ENCODE data around the gene RPH3AL. TPM values are rescaled to one million over a fixed set of nuclear protein-coding genes. Genes with fewer than 3 reads are reported as not detected.
"Not testable (repeated sequence)": the region's sequence is repeated elsewhere in the genome, so short reads cannot be mapped to it uniquely, and the experiment has no call there.

Gene RPH3AL
- polyA plus RNA-seq, 1 experiment, result 4.0 TPM

DNA sequence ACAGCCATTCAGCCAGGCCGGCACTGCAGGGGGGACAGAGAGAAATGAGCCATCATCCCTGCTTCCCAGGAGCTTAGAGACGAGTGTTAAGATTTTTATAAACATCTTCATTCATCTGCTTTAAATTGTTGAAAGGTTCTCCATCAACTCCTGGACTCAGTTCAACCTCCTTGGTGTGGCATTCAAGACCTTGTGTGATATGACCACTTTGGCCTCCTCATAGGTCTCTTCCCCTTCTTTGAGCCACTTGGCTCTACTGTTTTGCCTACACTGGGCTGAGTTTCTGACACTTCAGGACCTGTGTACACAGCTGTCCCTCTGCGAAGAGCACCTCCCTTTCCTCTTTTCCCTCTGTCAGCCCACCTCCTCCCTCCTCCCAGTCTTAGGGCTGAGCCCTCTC, 175.5 kb downstream of the RPH3AL start:
- ChIA-PET POLR2A (no interaction called here), CTCF (interaction anchor here (0.9 kb wide), 1 partner anchor 314 kb away, joined by 3 read pairs; no protein-coding TSS in a partner anchor)
- no peak for DNase-seq (ENCODE audit: low read depth)
- Histone ChIP-seq H3K4me3 (ENCODE audit: low read depth, low read length) (no peak overlapping the region), H3K27me3 (ENCODE audit: control insufficient read depth, insufficient read depth, low read length) (peaks cover 28% of the 10 kb centered on the region), H3K36me3 (ENCODE audit: control insufficient read depth, insufficient read depth, low read length) (no peaks in the 10 kb centered on the region)
- TF ChIP-seq, protein P1, sequence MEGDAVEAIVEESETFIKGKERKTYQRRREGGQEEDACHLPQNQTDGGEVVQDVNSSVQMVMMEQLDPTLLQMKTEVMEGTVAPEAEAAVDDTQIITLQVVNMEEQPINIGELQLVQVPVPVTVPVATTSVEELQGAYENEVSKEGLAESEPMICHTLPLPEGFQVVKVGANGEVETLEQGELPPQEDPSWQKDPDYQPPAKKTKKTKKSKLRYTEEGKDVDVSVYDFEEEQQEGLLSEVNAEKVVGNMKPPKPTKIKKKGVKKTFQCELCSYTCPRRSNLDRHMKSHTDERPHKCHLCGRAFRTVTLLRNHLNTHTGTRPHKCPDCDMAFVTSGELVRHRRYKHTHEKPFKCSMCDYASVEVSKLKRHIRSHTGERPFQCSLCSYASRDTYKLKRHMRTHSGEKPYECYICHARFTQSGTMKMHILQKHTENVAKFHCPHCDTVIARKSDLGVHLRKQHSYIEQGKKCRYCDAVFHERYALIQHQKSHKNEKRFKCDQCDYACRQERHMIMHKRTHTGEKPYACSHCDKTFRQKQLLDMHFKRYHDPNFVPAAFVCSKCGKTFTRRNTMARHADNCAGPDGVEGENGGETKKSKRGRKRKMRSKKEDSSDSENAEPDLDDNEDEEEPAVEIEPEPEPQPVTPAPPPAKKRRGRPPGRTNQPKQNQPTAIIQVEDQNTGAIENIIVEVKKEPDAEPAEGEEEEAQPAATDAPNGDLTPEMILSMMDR (IDR thresholded peaks at IDR 0.05; ENCODE audit: insufficient read depth, low read depth, low read length), result no peak

DNA sequence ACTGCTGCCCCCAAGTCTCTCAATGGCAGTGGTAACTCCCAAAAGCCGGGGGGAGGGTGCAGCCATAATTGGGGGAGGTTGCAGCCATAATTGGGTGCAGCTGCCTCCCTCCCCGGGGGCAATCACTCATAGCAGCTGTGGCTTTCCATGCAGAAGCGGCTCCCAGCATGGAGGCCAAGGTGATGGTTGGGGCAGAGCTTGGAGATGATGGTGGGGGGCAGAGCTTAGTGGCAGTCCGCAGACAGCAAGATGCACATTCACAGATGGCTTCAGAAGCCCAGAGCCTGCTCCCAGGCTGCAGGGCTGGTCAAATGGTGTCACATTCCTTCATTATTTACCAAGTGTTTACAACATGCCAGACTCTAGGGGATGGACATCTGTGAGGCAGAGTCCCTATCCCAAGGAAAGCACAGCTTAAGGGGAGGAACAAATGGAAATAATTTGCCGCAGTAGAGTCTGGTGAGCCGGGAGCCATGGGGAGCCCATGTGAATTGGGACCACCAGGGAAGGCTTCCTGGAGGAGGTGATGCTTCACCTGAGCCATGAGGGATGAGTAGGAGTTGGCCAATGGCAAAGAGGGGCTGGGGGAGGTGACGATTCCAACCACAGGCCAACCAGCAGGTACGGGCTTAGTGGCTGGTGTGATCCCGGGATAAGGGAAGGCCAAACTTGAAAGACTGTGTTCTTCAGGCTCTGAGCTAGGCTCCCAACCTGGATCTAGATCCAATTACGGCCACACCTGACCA, 179.3 kb downstream of the RPH3AL start:
- Histone ChIP-seq H3K4me3 (ENCODE audit: low read depth, low read length) (no peak overlapping the region), H3K27me3 (ENCODE audit: control insufficient read depth, insufficient read depth, low read length) (peaks cover 14% of the 10 kb centered on the region), H3K36me3 (ENCODE audit: control insufficient read depth, insufficient read depth, low read length) (no peaks in the 10 kb centered on the region)
- ChIA-PET POLR2A (no interaction called here), CTCF (interaction anchor here (1.3 to 1.6 kb wide), 2 partner anchors 8 to 15 kb away, joined by 4 to 5 read pairs; no protein-coding TSS in a partner anchor)
- TF ChIP-seq, protein P1 (IDR thresholded peaks at IDR 0.05; ENCODE audit: insufficient read depth, low read depth, low read length), result no peak
- no peak for DNase-seq (ENCODE audit: low read depth)

DNA sequence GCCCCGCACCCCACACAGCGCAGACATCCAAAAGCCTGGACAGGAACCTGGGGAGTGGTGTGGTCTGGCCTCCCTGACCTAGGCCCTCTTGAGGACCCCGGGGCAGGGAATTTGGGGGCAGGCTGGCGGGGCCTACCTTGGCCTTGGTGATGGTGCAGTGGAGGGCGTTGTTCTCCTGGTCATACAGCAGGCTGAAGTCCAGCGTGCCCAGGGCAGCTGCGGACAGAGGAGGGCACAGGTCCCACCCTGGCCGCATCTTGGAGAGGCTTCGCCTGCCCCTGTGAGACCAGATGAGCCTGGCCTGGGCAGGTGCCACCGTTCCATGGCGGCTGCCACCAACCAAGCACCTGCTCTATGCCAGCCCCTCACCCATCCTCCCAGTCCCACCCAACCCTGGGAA, 180.2 kb downstream of the RPH3AL start:
- ChIA-PET CTCF (no interaction called here), POLR2A (no interaction called here)
- Histone ChIP-seq H3K4me3 (ENCODE audit: low read depth, low read length) (no peak overlapping the region), H3K36me3 (ENCODE audit: control insufficient read depth, insufficient read depth, low read length) (no peaks in the 10 kb centered on the region), H3K27me3 (ENCODE audit: control insufficient read depth, insufficient read depth, low read length) (peaks cover 7% of the 10 kb centered on the region)
- no peak for DNase-seq (ENCODE audit: low read depth)
- TF ChIP-seq, protein P1 (IDR thresholded peaks at IDR 0.05; ENCODE audit: insufficient read depth, low read depth, low read length), result no peak

DNA sequence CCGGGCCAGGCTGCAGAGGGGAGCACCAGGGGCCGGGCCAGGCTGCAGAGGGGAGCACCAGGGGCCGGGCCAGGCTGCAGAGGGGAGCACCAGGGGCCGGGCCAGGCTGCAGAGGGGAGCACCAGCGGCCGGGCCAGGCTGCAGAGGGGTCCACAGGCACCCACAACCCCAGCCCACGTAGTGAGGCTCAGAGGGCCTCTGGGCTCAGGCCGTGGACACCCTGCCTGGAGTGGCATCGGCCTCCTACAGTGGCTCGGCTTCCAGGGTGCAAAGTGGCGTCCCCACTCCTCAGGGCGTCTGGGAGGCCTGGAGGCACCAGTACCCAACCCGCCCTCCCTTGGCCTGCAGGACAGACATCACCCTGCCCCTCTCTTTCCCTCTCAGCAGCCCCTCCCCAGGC, 180.7 kb downstream of the RPH3AL start:
- Histone ChIP-seq H3K36me3 (ENCODE audit: control insufficient read depth, insufficient read depth, low read length) (no peaks in the 10 kb centered on the region), H3K27me3 (ENCODE audit: control insufficient read depth, insufficient read depth, low read length) (peaks cover 5% of the 10 kb centered on the region; the same call in 1 of the 2 replicates), H3K4me3 (ENCODE audit: low read depth, low read length) (no peak overlapping the region)
- DNase-seq (ENCODE audit: low read depth), result no peak
- CTCF ChIA-PET, result no interaction called here
- TF ChIP-seq, protein P1 (IDR thresholded peaks at IDR 0.05; ENCODE audit: insufficient read depth, low read depth, low read length), result no peak
- POLR2A ChIA-PET, result no interaction called here

DNA sequence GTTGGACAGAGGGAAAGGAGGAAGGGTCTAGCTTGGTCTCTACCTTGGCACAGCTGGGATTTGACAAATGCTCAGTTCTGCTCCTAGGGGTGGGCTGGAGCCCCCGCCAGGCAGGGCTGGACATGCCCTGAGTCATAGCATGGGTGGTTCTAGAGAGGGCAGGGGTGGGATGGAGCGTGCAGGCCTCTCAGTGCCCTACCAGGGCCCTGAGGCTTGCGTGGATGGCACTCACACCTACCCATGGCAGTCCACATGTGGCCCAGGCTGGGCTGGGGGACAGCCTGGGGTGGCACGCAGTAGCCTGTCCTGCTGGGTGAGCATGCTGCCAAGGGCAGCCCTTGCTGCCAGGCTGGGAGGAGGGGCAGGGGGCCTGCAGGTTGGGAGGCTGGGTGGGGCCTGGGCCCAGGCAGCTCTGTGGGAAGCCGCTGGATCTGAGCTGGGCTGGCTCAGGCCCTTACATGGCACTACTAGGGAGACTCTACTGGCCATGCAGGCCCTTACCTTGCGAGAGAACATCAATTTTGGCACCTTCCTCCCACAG, 182.4 kb downstream of the RPH3AL start:
- ChIA-PET CTCF (no interaction called here), POLR2A (no interaction called here)
- Histone ChIP-seq H3K27me3 (ENCODE audit: control insufficient read depth, insufficient read depth, low read length) (0 out of 2 replicates have a peak, but pooled peaks cover 3% of the 10 kb centered on the region), H3K36me3 (ENCODE audit: control insufficient read depth, insufficient read depth, low read length) (no peaks in the 10 kb centered on the region), H3K4me3 (ENCODE audit: low read depth, low read length) (no peak overlapping the region)
- TF ChIP-seq, protein P1 (IDR thresholded peaks at IDR 0.05; ENCODE audit: insufficient read depth, low read depth, low read length), result no peak
- DNase-seq (ENCODE audit: low read depth), result no peak

DNA sequence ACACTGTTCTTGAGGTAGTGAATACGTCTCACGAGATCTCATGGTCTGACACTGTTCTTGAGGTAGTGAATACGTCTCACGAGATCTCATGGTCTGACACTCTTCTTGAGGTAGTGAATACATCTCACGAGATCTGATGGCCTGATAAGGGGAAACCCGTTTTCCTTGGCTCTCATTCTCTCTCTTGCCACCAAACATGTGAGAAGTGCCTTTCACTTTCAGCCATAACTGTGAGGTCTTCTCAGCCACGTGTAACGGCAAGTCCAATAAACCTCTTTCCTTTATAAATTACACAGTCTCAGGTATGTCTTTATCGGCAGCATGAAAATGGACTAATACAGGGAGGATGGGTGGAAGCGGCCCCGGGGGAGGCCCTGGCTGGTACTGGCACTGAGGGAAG, 184.0 kb downstream of the RPH3AL start:
- CTCF ChIA-PET, result interaction anchor here (0.9 kb wide), 1 partner anchor 217 kb away, joined by 3 read pairs; no protein-coding TSS in a partner anchor
- POLR2A ChIA-PET; H3K27me3 ChIP-seq (ENCODE audit: control insufficient read depth, insufficient read depth, low read length); H3K4me3 ChIP-seq (ENCODE audit: low read depth, low read length); H3K36me3 ChIP-seq (ENCODE audit: control insufficient read depth, insufficient read depth, low read length); DNase-seq (ENCODE audit: low read depth): not testable (repeated sequence)
